Measurements from ENCODE around the gene ST6GALNAC2. TPM values are rescaled to one million over a fixed set of nuclear protein-coding genes. Genes with fewer than 3 reads are reported as not detected.

Gene ST6GALNAC2
- total RNA-seq, 2 donors from 2014 or later, result 21.0 to 23.1 TPM

DNA sequence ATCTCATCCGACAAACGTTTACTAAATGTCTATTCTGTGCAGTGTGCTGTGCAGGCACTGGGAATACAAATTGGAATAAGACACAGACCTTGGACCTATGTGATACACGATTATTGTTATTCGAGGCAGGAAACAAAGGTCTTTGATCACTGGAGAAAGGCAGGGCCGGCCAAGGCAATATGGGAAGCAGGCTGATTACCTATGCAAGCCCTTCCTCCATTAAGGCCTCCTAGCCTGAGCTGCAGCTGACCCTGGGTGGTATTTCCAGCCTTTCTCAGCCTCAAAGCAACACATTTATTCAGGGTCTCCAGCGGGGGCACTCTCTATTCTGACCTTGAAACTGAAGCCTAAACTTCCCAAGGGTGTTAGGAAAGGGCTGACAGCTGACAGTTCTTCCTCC lies 44.5 kb upstream of the ST6GALNAC2 start:
- H3K36me3 ChIP-seq, result no peaks in the 10 kb centered on the region
- WGBS, result 68% methylated on average over 6 of the region's 6 CpGs
- no peak overlapping the region for H3K4me3 ChIP-seq
- H3K4me1 ChIP-seq (replicated peaks), result no peaks in the 10 kb centered on the region
- TF ChIP-seq, protein P1, sequence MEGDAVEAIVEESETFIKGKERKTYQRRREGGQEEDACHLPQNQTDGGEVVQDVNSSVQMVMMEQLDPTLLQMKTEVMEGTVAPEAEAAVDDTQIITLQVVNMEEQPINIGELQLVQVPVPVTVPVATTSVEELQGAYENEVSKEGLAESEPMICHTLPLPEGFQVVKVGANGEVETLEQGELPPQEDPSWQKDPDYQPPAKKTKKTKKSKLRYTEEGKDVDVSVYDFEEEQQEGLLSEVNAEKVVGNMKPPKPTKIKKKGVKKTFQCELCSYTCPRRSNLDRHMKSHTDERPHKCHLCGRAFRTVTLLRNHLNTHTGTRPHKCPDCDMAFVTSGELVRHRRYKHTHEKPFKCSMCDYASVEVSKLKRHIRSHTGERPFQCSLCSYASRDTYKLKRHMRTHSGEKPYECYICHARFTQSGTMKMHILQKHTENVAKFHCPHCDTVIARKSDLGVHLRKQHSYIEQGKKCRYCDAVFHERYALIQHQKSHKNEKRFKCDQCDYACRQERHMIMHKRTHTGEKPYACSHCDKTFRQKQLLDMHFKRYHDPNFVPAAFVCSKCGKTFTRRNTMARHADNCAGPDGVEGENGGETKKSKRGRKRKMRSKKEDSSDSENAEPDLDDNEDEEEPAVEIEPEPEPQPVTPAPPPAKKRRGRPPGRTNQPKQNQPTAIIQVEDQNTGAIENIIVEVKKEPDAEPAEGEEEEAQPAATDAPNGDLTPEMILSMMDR (IDR thresholded peaks at IDR 0.05), result no peak
- no peak for TF ChIP-seq POLR2AphosphoS5 (IDR thresholded peaks at IDR 0.05)
- no peak for TF ChIP-seq POLR2A (IDR thresholded peaks at IDR 0.05)
- DNase-seq (ENCODE audit: low spot score), result no peak
- H3K27me3 ChIP-seq (replicated peaks; ENCODE audit: insufficient read depth), result no peaks in the 10 kb centered on the region
- intact Hi-C loops (cut with DNase I), result no loop called here
- H3K27ac ChIP-seq, result no peak overlapping the region
- H3K9me3 ChIP-seq, result no peaks in the 10 kb centered on the region

DNA sequence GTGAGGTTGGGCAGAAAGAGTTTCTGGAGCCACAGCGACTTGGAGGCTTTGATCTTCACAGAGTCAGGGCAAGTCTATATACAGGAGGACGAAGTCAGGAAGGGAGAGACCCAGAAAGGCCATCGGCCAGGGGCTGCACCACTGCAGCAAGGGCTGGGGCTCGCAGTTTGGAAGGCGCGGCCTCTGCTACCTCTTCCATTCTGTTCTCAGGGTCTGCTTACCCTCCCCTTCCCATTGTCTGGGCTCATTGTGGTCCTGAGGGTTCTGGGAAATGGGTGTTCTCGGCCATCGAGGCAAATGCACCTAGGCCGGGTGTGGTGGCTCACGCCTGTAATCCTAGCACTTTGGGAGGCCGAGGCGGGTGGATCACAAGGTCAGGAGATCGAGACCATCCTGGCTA lies 41.9 kb upstream of the ST6GALNAC2 start:
- no peaks in the 10 kb centered on the region for H3K36me3 ChIP-seq
- TF ChIP-seq POLR2A (IDR thresholded peaks at IDR 0.05) (no peak), POLR2AphosphoS5 (IDR thresholded peaks at IDR 0.05) (no peak)
- TF ChIP-seq, protein P1 (IDR thresholded peaks at IDR 0.05), result no peak
- intact Hi-C loops (cut with DNase I), result no loop called here
- no peaks in the 10 kb centered on the region for H3K4me1 ChIP-seq (replicated peaks)
- DNase-seq (ENCODE audit: low spot score), result no peak
- no peak overlapping the region for H3K4me3 ChIP-seq
- H3K27me3 ChIP-seq (replicated peaks; ENCODE audit: insufficient read depth), result no peaks in the 10 kb centered on the region
- no peak overlapping the region for H3K27ac ChIP-seq
- WGBS, result 94% methylated on average over 13 of the region's 13 CpGs
- H3K9me3 ChIP-seq, result no peaks in the 10 kb centered on the region

DNA sequence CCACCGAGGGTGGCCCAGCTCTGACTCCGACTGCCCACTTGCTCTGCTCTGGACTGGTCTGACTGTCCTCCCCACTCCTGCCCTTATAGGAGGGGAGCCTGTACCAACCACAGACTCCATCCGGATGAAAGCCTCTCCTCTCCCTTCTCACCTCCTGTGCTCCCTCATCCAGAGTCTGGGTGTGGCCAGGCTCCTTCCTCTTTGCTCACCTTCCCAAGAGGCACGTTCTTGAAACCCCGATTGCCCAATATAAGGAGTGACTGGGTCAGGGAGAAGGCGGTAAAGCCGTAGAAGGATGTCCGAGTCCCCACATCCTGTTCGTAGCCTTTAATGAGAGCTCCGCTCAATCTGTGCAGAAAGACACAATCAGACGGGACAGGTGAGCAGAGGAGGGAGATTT lies 40.8 kb upstream of the ST6GALNAC2 start:
- Histone ChIP-seq H3K4me3 (no peak overlapping the region), H3K9me3 (no peaks in the 10 kb centered on the region), H3K36me3 (no peaks in the 10 kb centered on the region), H3K27me3 (replicated peaks; ENCODE audit: insufficient read depth) (no peaks in the 10 kb centered on the region), H3K4me1 (replicated peaks) (no peaks in the 10 kb centered on the region), H3K27ac (no peak overlapping the region)
- intact Hi-C loops (cut with DNase I), result no loop called here
- TF ChIP-seq, protein P1 (IDR thresholded peaks at IDR 0.05), result no peak
- TF ChIP-seq POLR2A (IDR thresholded peaks at IDR 0.05), result no peak
- TF ChIP-seq POLR2AphosphoS5 (IDR thresholded peaks at IDR 0.05), result no peak
- WGBS, result 79% methylated on average over 11 of the region's 11 CpGs
- DNase-seq (ENCODE audit: low spot score), result no peak

- Histone ChIP-seq H3K9me3 (no peaks in the 10 kb centered on the region), H3K4me1 (replicated peaks) (no peaks in the 10 kb centered on the region), H3K27me3 (replicated peaks; ENCODE audit: insufficient read depth) (no peaks in the 10 kb centered on the region), H3K36me3 (no peaks in the 10 kb centered on the region), H3K4me3 (no peak overlapping the region), H3K27ac (no peak overlapping the region)
- WGBS, result 86% methylated on average over 6 of the region's 6 CpGs
- no peak for DNase-seq (ENCODE audit: low spot score)
- TF ChIP-seq, protein P1 (IDR thresholded peaks at IDR 0.05), result no peak
- no peak for TF ChIP-seq POLR2A (IDR thresholded peaks at IDR 0.05)
- TF ChIP-seq POLR2AphosphoS5 (IDR thresholded peaks at IDR 0.05), result no peak
- intact Hi-C loops (cut with DNase I), result no loop called here
Measured at GRCh38 chr17:76625496-76625895, 39.8 kb upstream of the ST6GALNAC2 start.

GRCh38 chr17:76623271-76624146 lies 37.8 kb upstream of the ST6GALNAC2 start:
- H3K4me1 ChIP-seq (replicated peaks), result no peaks in the 10 kb centered on the region
- WGBS, result 21% methylated on average over 18 of the region's 18 CpGs
- no peak overlapping the region for H3K27ac ChIP-seq
- intact Hi-C loops (cut with DNase I), result loop anchor here (5.0 kb wide), 2 partner anchors 66 to 94 kb away; no protein-coding TSS in a partner anchor
- no peaks in the 10 kb centered on the region for H3K27me3 ChIP-seq (replicated peaks; ENCODE audit: insufficient read depth)
- peak; percentile 62 for DNase-seq (ENCODE audit: low spot score)
- TF ChIP-seq, protein P1 (IDR thresholded peaks at IDR 0.05), result peak; percentile 84 to 95 (median 91)
- TF ChIP-seq POLR2AphosphoS5 (IDR thresholded peaks at IDR 0.05) (peak; percentile 39), POLR2A (IDR thresholded peaks at IDR 0.05) (no peak)
- H3K9me3 ChIP-seq, result no peaks in the 10 kb centered on the region
- H3K4me3 ChIP-seq, result no peak overlapping the region
- no peaks in the 10 kb centered on the region for H3K36me3 ChIP-seq
